ENCODE data around the gene CHP1. TPM values are rescaled to one million over a fixed set of nuclear protein-coding genes. Genes with fewer than 3 reads are reported as not detected.
A peak's percentile ranks its signal among the peaks of the same experiment; 100 is the strongest.
"Not testable (repeated sequence)": the region's sequence is repeated elsewhere in the genome, so short reads cannot be mapped to it uniquely, and the experiment has no call there.

CHP1 gene
- total RNA-seq, 1 donor from 2014 or later, result 77.0 TPM

GRCh38 chr15:41281236-41281635, 50.2 kb downstream of the CHP1 start:
- no peaks in the 10 kb centered on the region for H3K27me3 Mint-ChIP-seq (ENCODE audit: low read depth)
- H3K36me3 Mint-ChIP-seq (ENCODE audit: low read depth), result peaks cover 24% of the 10 kb centered on the region
- no peaks in the 10 kb centered on the region for H3K9me3 Mint-ChIP-seq (ENCODE audit: low read depth)
- peak overlapping the region; percentile 78 for H3K27ac Mint-ChIP-seq (ENCODE audit: unreplicated experiment)
- no peak overlapping the region for H3K4me3 Mint-ChIP-seq (ENCODE audit: unreplicated experiment)
- peaks cover 29% of the 10 kb centered on the region for H3K4me1 Mint-ChIP-seq (ENCODE audit: low read depth)
- no peak for TF ChIP-seq CTCF (IDR thresholded peaks at IDR 0.05)
- no peak for DNase-seq (ENCODE audit: low spot score)

- not testable (repeated sequence) for H3K27me3 Mint-ChIP-seq (ENCODE audit: low read depth); H3K9me3 Mint-ChIP-seq (ENCODE audit: low read depth); DNase-seq (ENCODE audit: low spot score)
- peaks cover 38% of the 10 kb centered on the region for H3K4me1 Mint-ChIP-seq (ENCODE audit: low read depth)
- peaks cover 26% of the 10 kb centered on the region for H3K36me3 Mint-ChIP-seq (ENCODE audit: low read depth)
- peak overlapping the region; percentile 14 for H3K4me3 Mint-ChIP-seq (ENCODE audit: unreplicated experiment)
- peak overlapping the region; percentile 91 for H3K27ac Mint-ChIP-seq (ENCODE audit: unreplicated experiment)
Observed at GRCh38 chr15:41282436-41282835, 51.4 kb downstream of the CHP1 start.

GRCh38 chr15:41282980-41283652, 52.0 kb downstream of the CHP1 start:
- not testable (repeated sequence) for DNase-seq (ENCODE audit: low spot score); H3K9me3 Mint-ChIP-seq (ENCODE audit: low read depth); H3K27me3 Mint-ChIP-seq (ENCODE audit: low read depth)
- Mint-ChIP-seq H3K27ac (ENCODE audit: unreplicated experiment) (peak overlapping the region; percentile 91), H3K4me1 (ENCODE audit: low read depth) (peaks cover 39% of the 10 kb centered on the region), H3K36me3 (ENCODE audit: low read depth) (peaks cover 27% of the 10 kb centered on the region), H3K4me3 (ENCODE audit: unreplicated experiment) (peak overlapping the region; percentile 97)

GRCh38 chr15:41283653-41284426, 52.8 kb downstream of the CHP1 start:
- DNase-seq (ENCODE audit: low spot score), result peak; percentile 99
- Mint-ChIP-seq H3K27ac (ENCODE audit: unreplicated experiment) (peak overlapping the region; percentile 96), H3K36me3 (ENCODE audit: low read depth) (peaks cover 26% of the 10 kb centered on the region), H3K4me1 (ENCODE audit: low read depth) (peaks cover 39% of the 10 kb centered on the region), H3K27me3 (ENCODE audit: low read depth) (no peaks in the 10 kb centered on the region), H3K4me3 (ENCODE audit: unreplicated experiment) (peak overlapping the region; percentile 97), H3K9me3 (ENCODE audit: low read depth) (no peaks in the 10 kb centered on the region)
- no peak for TF ChIP-seq CTCF (IDR thresholded peaks at IDR 0.05)

- no peak for TF ChIP-seq CTCF (IDR thresholded peaks at IDR 0.05)
- H3K4me1 Mint-ChIP-seq (ENCODE audit: low read depth), result peaks cover 39% of the 10 kb centered on the region
- H3K36me3 Mint-ChIP-seq (ENCODE audit: low read depth), result peaks cover 23% of the 10 kb centered on the region
- no peaks in the 10 kb centered on the region for H3K27me3 Mint-ChIP-seq (ENCODE audit: low read depth)
- H3K9me3 Mint-ChIP-seq (ENCODE audit: low read depth), result no peaks in the 10 kb centered on the region
- peak overlapping the region; percentile 97 for H3K4me3 Mint-ChIP-seq (ENCODE audit: unreplicated experiment)
- no peak for DNase-seq (ENCODE audit: low spot score)
- peak overlapping the region; percentile 96 for H3K27ac Mint-ChIP-seq (ENCODE audit: unreplicated experiment)
Observed at GRCh38 chr15:41284427-41285177, 53.5 kb downstream of the CHP1 start.

- peak overlapping the region; percentile 96 for H3K27ac Mint-ChIP-seq (ENCODE audit: unreplicated experiment)
- no peak for TF ChIP-seq CTCF (IDR thresholded peaks at IDR 0.05)
- DNase-seq (ENCODE audit: low spot score), result no peak
- peak overlapping the region; percentile 97 for H3K4me3 Mint-ChIP-seq (ENCODE audit: unreplicated experiment)
- H3K27me3 Mint-ChIP-seq (ENCODE audit: low read depth), result no peaks in the 10 kb centered on the region
- peaks cover 19% of the 10 kb centered on the region for H3K36me3 Mint-ChIP-seq (ENCODE audit: low read depth)
- peaks cover 39% of the 10 kb centered on the region for H3K4me1 Mint-ChIP-seq (ENCODE audit: low read depth)
- H3K9me3 Mint-ChIP-seq (ENCODE audit: low read depth), result no peaks in the 10 kb centered on the region
Observed at GRCh38 chr15:41285285-41285684, 54.2 kb downstream of the CHP1 start.
